NCI-H2227 treated with DMSO at 0.1 percent for 48 hours (cell line): ENCODE results near the gene TM9SF3.

ENCODE experiments used
- DNase-seq: peaks from one replicate; lab custom pipeline; 2025; lab: John Stamatoyannopoulos, UW

The TM9SF3 gene

GRCh38 chr10:96586419-96587263, at the start of gene TM9SF3:
Gene TM9SF3, minus strand, starts transcription at chr10:96587012. Its CDS starts 177 bp downstream, at chr10:96586835.
- DNase-seq: peak; percentile 67

- no peak for DNase-seq
Observed at GRCh38 chr10:96636551-96636950, 49.7 kb upstream of the TM9SF3 start.

GRCh38 chr10:96632974-96633710, 46.3 kb upstream of the TM9SF3 start:
- peak; percentile 79 for DNase-seq

- DNase-seq: no peak
Observed at GRCh38 chr10:96627292-96627691, 40.5 kb upstream of the TM9SF3 start.

GRCh38 chr10:96626795-96627194, 40.0 kb upstream of the TM9SF3 start:
- DNase-seq: no peak

GRCh38 chr10:96625173-96625572, 38.4 kb upstream of the TM9SF3 start:
- no peak for DNase-seq

GRCh38 chr10:96622013-96622787, 35.4 kb upstream of the TM9SF3 start:
- DNase-seq: no peak

- peak; percentile 22 for DNase-seq
Observed at GRCh38 chr10:96619796-96620773, 33.3 kb upstream of the TM9SF3 start.

- no peak for DNase-seq
Observed at GRCh38 chr10:96619120-96619519, 32.3 kb upstream of the TM9SF3 start.

GRCh38 chr10:96618653-96619052, 31.8 kb upstream of the TM9SF3 start:
- peak; percentile 7 for DNase-seq

- no peak for DNase-seq
Observed at GRCh38 chr10:96616961-96617360, 30.1 kb upstream of the TM9SF3 start.

GRCh38 chr10:96614515-96614914, 27.7 kb upstream of the TM9SF3 start:
- no peak for DNase-seq

- DNase-seq: no peak
Observed at GRCh38 chr10:96613576-96613975, 26.8 kb upstream of the TM9SF3 start.

- DNase-seq: no peak
Observed at GRCh38 chr10:96612055-96612830, 25.4 kb upstream of the TM9SF3 start.

GRCh38 chr10:96610817-96611216, 24.0 kb upstream of the TM9SF3 start:
- no peak for DNase-seq

- no peak for DNase-seq
Observed at GRCh38 chr10:96609510-96609909, 22.7 kb upstream of the TM9SF3 start.

GRCh38 chr10:96608805-96609204, 22.0 kb upstream of the TM9SF3 start:
- DNase-seq: no peak

- DNase-seq: no peak
Observed at GRCh38 chr10:96608262-96608661, 21.4 kb upstream of the TM9SF3 start.

- DNase-seq: no peak
Observed at GRCh38 chr10:96606946-96607345, 20.1 kb upstream of the TM9SF3 start.

GRCh38 chr10:96606216-96606615, 19.4 kb upstream of the TM9SF3 start:
- DNase-seq: no peak
